HepG2 (cell line): ENCODE results near the gene B3GNT9. TPM values are rescaled to one million over a fixed set of nuclear protein-coding genes. Genes with fewer than 3 reads are reported as not detected.

ENCODE experiments used
- BRCA1 ChIP-seq: sonication (generic); formaldehyde crosslinking; IDR thresholded peaks from 2 replicates; pipeline ENCODE4 v1.4.0; 2020; ENCODE audit warnings: missing genetic modification reagents
- ETV6 ChIP-seq: sonication (generic); formaldehyde crosslinking; conservative IDR thresholded peaks from 2 replicates; pipeline ENCODE4 v1.4.0; 2020; ENCODE audit warnings: missing genetic modification reagents
- KLF13 ChIP-seq: sonication (generic); formaldehyde crosslinking; IDR thresholded peaks from 2 replicates; pipeline ENCODE4 v1.4.0; 2020; ENCODE audit warnings: mild to moderate bottlenecking, missing genetic modification reagents
- MEIS1 ChIP-seq: sonication (generic); formaldehyde crosslinking; IDR thresholded peaks from 2 replicates; pipeline ENCODE4 v1.9.0; 2021; ENCODE audit warnings: mild to moderate bottlenecking, missing genetic modification reagents, moderate library complexity, borderline replicate concordance
- NFE2L2 ChIP-seq: fragments of 150-350 bp; IDR thresholded peaks from 2 replicates; pipeline ENCODE4 v1.6.1; 2014; ENCODE audit warnings: low read length
- SMARCE1 ChIP-seq: fragments of 450-650 bp; IDR thresholded peaks from 2 replicates; pipeline ENCODE4 v1.6.1; 2017; ENCODE audit warnings: borderline replicate concordance
- SNRNP70 ChIP-seq: fragments of 200-400 bp; formaldehyde crosslinking; IDR thresholded peaks from 2 replicates; pipeline ENCODE4 v1.6.1; 2017; ENCODE audit warnings: mild to moderate bottlenecking, low read depth, low read length, moderate library complexity
- YEATS4 ChIP-seq: sonication (generic); formaldehyde crosslinking; IDR thresholded peaks from 2 replicates; pipeline ENCODE4 v1.4.0; 2020; ENCODE audit warnings: missing genetic modification reagents, borderline replicate concordance
- ZKSCAN1 ChIP-seq: fragments of 150-350 bp; IDR thresholded peaks from 2 replicates; pipeline ENCODE4 v1.6.1; 2014; ENCODE audit warnings: low read length
- ZNF256 ChIP-seq: sonication (generic); formaldehyde crosslinking; conservative IDR thresholded peaks from 2 replicates; pipeline ENCODE4 v1.4.0; 2020; ENCODE audit warnings: missing genetic modification reagents
- ZNF615 ChIP-seq: sonication (generic); formaldehyde crosslinking; IDR thresholded peaks from 2 replicates; pipeline ENCODE4 v1.5.0; 2020; ENCODE audit warnings: mild to moderate bottlenecking, missing genetic modification reagents, borderline replicate concordance
- ZNF660 ChIP-seq: sonication (generic); formaldehyde crosslinking; IDR thresholded peaks from 2 replicates; pipeline ENCODE4 v1.5.1; 2020; ENCODE audit warnings: mild to moderate bottlenecking, low read depth, missing genetic modification reagents, borderline replicate concordance
- ZNF773 ChIP-seq: sonication (generic); formaldehyde crosslinking; IDR thresholded peaks from 2 replicates; pipeline ENCODE4 v1.4.0; 2020; ENCODE audit warnings: missing genetic modification reagents, borderline replicate concordance
- polyA plus RNA-seq, 8 experiments: library from polyadenylated mRNA; depleted of rRNA in 3 of 8; stranded (reverse) in 7 of 8; unstranded in 1 of 8; fragments of >200 nt; fragmentation: Illumina TruSeq in 4 of 8; extraction: Trizol in 4 of 8; gene quantifications; 2 replicates each; pipeline versions ENCODE4 v1.2.1 to v1.2.3, GENCODE V29; 2011 to 2016; ENCODE audit warnings: low read depth in 4 of 8, missing spikeins in 1 of 8, mixed read lengths in 1 of 8; ENCODE audit not compliant: insufficient read depth in 1 of 8
- total RNA-seq, 5 experiments: library from RNA; depleted of rRNA; stranded (reverse); fragments of >200 nt; fragmentation: Illumina TruSeq; extraction: Trizol; gene quantifications; 2 replicates each; pipeline ENCODE4 v1.2.3, GENCODE V29; 2016; ENCODE audit warnings: low read depth in 1 of 5
- TF ChIP-seq, protein P1 (sequence below): sonication (generic); formaldehyde crosslinking; IDR thresholded peaks from 2 replicates; pipeline ENCODE4 v1.8.0; 2022; ENCODE audit warnings: mild to moderate bottlenecking, missing genetic modification reagents, moderate library complexity
- TF ChIP-seq, protein P2 (sequence below): sonication (generic); formaldehyde crosslinking; IDR thresholded peaks from 2 replicates; pipeline ENCODE4 v1.4.0; 2020; ENCODE audit warnings: missing genetic modification reagents
- TF ChIP-seq, protein P3 (sequence below): sonication (generic); formaldehyde crosslinking; IDR thresholded peaks from 2 replicates; pipeline ENCODE4 v1.5.0; 2020; ENCODE audit warnings: missing genetic modification reagents
- TF ChIP-seq, protein P4 (sequence below): sonication (generic); formaldehyde crosslinking; IDR thresholded peaks from 2 replicates; pipeline ENCODE4 v1.5.0; 2020; ENCODE audit warnings: mild to moderate bottlenecking, missing genetic modification reagents
- TF ChIP-seq, protein P5 (sequence below): sonication (generic); formaldehyde crosslinking; IDR thresholded peaks from 2 replicates; pipeline ENCODE4 v1.4.0; 2020; ENCODE audit warnings: missing genetic modification reagents, borderline replicate concordance
- TF ChIP-seq, protein P6 (sequence below): sonication (generic); formaldehyde crosslinking; IDR thresholded peaks from 2 replicates; pipeline ENCODE4 v1.4.0; 2020; ENCODE audit warnings: mild to moderate bottlenecking, missing genetic modification reagents

B3GNT9 gene
- total and polyA plus RNA-seq, 2 of the 13 experiments (the other 11 are each of a cell fraction or from before 2014, with no cell fraction given): 1.5 to 3.1 TPM

DNA sequence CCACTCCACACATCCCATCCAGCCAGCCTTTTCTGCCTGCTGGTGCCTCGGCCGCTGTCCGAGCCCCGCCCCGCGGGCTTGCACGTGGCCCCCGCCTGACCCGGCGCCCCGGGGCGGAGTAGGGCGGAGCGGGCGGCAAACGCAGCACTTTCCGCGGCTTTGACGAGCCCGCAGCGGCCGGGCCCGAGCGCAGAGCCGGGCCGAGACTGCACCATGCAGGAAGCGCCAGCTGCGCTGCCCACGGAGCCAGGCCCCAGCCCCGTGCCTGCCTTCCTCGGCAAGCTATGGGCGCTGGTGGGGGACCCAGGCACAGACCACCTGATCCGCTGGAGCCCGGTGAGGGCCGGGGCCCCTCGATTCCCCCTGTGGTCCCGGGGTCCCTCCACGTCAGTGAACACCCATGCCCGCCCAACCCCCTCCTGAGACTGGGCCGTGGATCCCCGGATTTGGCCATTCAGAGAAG lies 13.8 kb upstream of the B3GNT9 start, which contains the start of gene HSF4 (continued):
- TF ChIP-seq, protein P1, sequence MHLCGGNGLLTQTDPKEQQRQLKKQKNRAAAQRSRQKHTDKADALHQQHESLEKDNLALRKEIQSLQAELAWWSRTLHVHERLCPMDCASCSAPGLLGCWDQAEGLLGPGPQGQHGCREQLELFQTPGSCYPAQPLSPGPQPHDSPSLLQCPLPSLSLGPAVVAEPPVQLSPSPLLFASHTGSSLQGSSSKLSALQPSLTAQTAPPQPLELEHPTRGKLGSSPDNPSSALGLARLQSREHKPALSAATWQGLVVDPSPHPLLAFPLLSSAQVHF: peak; percentile 92
- TF ChIP-seq SNRNP70 (no peak), ZNF660 (CRISPR knock-in tag) (no peak), ETV6 (peak; percentile 94), ZNF773 (CRISPR knock-in tag) (peak; percentile 87; the same call in 1 of the 2 replicates), BRCA1 (CRISPR knock-in tag) (peak; percentile 70; the same call in 1 of the 2 replicates), NFE2L2 (no peak), ZNF615 (CRISPR knock-in tag) (no peak), MEIS1 (no peak; the same call in 1 of the 2 replicates), ZNF256 (0 out of 2 replicates have a peak, but pooled peaks have one; percentile 65), KLF13 (CRISPR knock-in tag) (no peak), YEATS4 (peak; percentile 90), ZKSCAN1 (no peak), SMARCE1 (no peak)
- TF ChIP-seq, protein P2, sequence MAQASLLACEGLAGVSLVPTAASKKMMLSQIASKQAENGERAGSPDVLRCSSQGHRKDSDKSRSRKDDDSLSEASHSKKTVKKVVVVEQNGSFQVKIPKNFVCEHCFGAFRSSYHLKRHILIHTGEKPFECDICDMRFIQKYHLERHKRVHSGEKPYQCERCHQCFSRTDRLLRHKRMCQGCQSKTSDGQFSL (CRISPR knock-in tag): peak; percentile 66; the same call in 1 of the 2 replicates
- TF ChIP-seq, protein P3, sequence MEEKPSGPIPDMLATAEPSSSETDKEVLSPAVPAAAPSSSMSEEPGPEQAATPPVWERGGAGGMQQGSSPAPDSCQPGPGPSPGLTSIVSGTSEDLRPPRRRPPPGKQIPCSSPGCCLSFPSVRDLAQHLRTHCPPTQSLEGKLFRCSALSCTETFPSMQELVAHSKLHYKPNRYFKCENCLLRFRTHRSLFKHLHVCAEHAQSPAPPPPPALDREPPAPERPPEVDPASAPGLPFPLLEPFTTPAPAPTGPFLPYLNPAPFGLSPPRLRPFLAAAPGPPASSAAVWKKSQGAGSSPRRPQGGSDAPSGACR (CRISPR knock-in tag): no peak
- TF ChIP-seq, protein P4, sequence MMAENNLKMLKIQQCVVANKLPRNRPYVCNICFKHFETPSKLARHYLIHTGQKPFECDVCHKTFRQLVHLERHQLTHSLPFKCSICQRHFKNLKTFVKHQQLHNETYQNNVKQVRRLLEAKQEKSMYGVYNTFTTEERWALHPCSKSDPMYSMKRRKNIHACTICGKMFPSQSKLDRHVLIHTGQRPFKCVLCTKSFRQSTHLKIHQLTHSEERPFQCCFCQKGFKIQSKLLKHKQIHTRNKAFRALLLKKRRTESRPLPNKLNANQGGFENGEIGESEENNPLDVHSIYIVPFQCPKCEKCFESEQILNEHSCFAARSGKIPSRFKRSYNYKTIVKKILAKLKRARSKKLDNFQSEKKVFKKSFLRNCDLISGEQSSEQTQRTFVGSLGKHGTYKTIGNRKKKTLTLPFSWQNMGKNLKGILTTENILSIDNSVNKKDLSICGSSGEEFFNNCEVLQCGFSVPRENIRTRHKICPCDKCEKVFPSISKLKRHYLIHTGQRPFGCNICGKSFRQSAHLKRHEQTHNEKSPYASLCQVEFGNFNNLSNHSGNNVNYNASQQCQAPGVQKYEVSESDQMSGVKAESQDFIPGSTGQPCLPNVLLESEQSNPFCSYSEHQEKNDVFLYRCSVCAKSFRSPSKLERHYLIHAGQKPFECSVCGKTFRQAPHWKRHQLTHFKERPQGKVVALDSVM (CRISPR knock-in tag): no peak
- TF ChIP-seq, protein P5, sequence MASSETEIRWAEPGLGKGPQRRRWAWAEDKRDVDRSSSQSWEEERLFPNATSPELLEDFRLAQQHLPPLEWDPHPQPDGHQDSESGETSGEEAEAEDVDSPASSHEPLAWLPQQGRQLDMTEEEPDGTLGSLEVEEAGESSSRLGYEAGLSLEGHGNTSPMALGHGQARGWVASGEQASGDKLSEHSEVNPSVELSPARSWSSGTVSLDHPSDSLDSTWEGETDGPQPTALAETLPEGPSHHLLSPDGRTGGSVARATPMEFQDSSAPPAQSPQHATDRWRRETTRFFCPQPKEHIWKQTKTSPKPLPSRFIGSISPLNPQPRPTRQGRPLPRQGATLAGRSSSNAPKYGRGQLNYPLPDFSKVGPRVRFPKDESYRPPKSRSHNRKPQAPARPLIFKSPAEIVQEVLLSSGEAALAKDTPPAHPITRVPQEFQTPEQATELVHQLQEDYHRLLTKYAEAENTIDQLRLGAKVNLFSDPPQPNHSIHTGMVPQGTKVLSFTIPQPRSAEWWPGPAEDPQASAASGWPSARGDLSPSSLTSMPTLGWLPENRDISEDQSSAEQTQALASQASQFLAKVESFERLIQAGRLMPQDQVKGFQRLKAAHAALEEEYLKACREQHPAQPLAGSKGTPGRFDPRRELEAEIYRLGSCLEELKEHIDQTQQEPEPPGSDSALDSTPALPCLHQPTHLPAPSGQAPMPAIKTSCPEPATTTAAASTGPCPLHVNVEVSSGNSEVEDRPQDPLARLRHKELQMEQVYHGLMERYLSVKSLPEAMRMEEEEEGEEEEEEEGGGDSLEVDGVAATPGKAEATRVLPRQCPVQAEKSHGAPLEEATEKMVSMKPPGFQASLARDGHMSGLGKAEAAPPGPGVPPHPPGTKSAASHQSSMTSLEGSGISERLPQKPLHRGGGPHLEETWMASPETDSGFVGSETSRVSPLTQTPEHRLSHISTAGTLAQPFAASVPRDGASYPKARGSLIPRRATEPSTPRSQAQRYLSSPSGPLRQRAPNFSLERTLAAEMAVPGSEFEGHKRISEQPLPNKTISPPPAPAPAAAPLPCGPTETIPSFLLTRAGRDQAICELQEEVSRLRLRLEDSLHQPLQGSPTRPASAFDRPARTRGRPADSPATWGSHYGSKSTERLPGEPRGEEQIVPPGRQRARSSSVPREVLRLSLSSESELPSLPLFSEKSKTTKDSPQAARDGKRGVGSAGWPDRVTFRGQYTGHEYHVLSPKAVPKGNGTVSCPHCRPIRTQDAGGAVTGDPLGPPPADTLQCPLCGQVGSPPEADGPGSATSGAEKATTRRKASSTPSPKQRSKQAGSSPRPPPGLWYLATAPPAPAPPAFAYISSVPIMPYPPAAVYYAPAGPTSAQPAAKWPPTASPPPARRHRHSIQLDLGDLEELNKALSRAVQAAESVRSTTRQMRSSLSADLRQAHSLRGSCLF (CRISPR knock-in tag): no peak
- TF ChIP-seq, protein P6, sequence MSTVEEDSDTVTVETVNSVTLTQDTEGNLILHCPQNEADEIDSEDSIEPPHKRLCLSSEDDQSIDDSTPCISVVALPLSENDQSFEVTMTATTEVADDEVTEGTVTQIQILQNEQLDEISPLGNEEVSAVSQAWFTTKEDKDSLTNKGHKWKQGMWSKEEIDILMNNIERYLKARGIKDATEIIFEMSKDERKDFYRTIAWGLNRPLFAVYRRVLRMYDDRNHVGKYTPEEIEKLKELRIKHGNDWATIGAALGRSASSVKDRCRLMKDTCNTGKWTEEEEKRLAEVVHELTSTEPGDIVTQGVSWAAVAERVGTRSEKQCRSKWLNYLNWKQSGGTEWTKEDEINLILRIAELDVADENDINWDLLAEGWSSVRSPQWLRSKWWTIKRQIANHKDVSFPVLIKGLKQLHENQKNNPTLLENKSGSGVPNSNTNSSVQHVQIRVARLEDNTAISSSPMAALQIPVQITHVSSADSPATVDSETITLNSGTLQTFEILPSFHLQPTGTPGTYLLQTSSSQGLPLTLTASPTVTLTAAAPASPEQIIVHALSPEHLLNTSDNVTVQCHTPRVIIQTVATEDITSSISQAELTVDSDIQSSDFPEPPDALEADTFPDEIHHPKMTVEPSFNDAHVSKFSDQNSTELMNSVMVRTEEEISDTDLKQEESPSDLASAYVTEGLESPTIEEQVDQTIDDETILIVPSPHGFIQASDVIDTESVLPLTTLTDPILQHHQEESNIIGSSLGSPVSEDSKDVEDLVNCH (CRISPR knock-in tag): no peak
